ENCODE data around the gene NUP210. TPM values are rescaled to one million over a fixed set of nuclear protein-coding genes. Genes with fewer than 3 reads are reported as not detected.

Gene NUP210
- total and polyA plus RNA-seq, 2 donors (not counting 3 experiments of a cell fraction or from before 2014, with no cell fraction given): 0.14 to 0.84 TPM

GRCh38 chr3:13388816-13389215, 31.3 kb downstream of the NUP210 start:
- dilution Hi-C loops (cut with MboI; ENCODE audit: extremely low pct_ligation_motif_present, low sequenced_read_pairs) (no loop called here), intact Hi-C loops (cut with micrococcal nuclease) (no loop called here)
- BruUV-seq (replicated peaks): no TSS peak
- no peaks in the 10 kb centered on the region for H3K79me2 ChIP-seq (ENCODE audit: control insufficient read depth, insufficient read depth, low read length)
- no peaks in the 10 kb centered on the region for H3K9me1 ChIP-seq (replicated peaks; ENCODE audit: control insufficient read depth, extremely low read depth, insufficient read depth, low read length)
- no peaks in the 10 kb centered on the region for H3K4me1 ChIP-seq (ENCODE audit: control insufficient read depth, extremely low read depth, insufficient read depth, low read length)
- no peaks in the 10 kb centered on the region for H4K20me1 ChIP-seq (replicated peaks; ENCODE audit: control insufficient read depth, extremely low read depth, insufficient read depth, low read length)
- H3K4me2 ChIP-seq (ENCODE audit: insufficient read depth, low read length): no peak overlapping the region
- no peak overlapping the region for H2AFZ ChIP-seq (ENCODE audit: low read depth, low read length)
- TF ChIP-seq MAX (IDR thresholded peaks at IDR 0.05; ENCODE audit: insufficient read depth, insufficient read length) (no peak), GATA2 (IDR thresholded peaks at IDR 0.05; ENCODE audit: insufficient read depth, insufficient read length, low read depth, low read length) (no peak), POLR2AphosphoS5 (IDR thresholded peaks at IDR 0.05; ENCODE audit: insufficient read depth, low read depth, low read length) (no peak), CTCF (IDR thresholded peaks at IDR 0.05; ENCODE audit: extremely low read depth in 1 of 2, insufficient read depth in 1 of 2, low read depth in 1 of 2, low read length in 2 of 2) (no peak), POLR2A (IDR thresholded peaks at IDR 0.05; ENCODE audit: low read depth, low read length) (no peak), JUN (IDR thresholded peaks at IDR 0.05; ENCODE audit: borderline replicate concordance, insufficient read depth, insufficient read length, low read depth) (no peak), EZH2 (IDR thresholded peaks at IDR 0.05; ENCODE audit: borderline replicate concordance, low read depth, low read length, severe bottlenecking) (no peak)
- H3K9ac ChIP-seq (replicated peaks; ENCODE audit: extremely low read depth, insufficient read depth, low read length): no peak overlapping the region
- no peaks in the 10 kb centered on the region for H3K36me3 ChIP-seq (ENCODE audit: control insufficient read depth in 2 of 2, extremely low read depth in 1 of 2, insufficient read depth in 2 of 2, low read length in 2 of 2)
- ChIA-PET POLR2A (no interaction called here), CTCF (no interaction called here)
- H3K27ac ChIP-seq (ENCODE audit: insufficient read depth, low read depth, low read length): no peak overlapping the region
- DNase-seq (ENCODE audit: low read depth, low spot score) (no peak), FAIRE-seq (no peak)
- no peaks in the 10 kb centered on the region for H3K27me3 ChIP-seq (ENCODE audit: control insufficient read depth in 2 of 2, insufficient read depth in 2 of 2, low read length in 2 of 2)
- H3K4me3 ChIP-seq (replicated peaks in 1 of 3; ENCODE audit: insufficient read depth in 1 of 3, low read depth in 1 of 3, low read length in 3 of 3): no peak overlapping the region
- no peaks in the 10 kb centered on the region for H3K9me3 ChIP-seq (replicated peaks; ENCODE audit: control insufficient read depth, insufficient read depth, low read length)

All from endothelial cell of umbilical vein (primary cell).